ENCODE data around the gene CEBPZ. TPM values are rescaled to one million over a fixed set of nuclear protein-coding genes. Genes with fewer than 3 reads are reported as not detected.
A peak's percentile ranks its signal among the peaks of the same experiment; 100 is the strongest.
"Not testable (repeated sequence)": the region's sequence is repeated elsewhere in the genome, so short reads cannot be mapped to it uniquely, and the experiment has no call there.

Gene CEBPZ
- total RNA-seq, 2 donors from 2014 or later: 52.6 to 67.7 TPM

DNA sequence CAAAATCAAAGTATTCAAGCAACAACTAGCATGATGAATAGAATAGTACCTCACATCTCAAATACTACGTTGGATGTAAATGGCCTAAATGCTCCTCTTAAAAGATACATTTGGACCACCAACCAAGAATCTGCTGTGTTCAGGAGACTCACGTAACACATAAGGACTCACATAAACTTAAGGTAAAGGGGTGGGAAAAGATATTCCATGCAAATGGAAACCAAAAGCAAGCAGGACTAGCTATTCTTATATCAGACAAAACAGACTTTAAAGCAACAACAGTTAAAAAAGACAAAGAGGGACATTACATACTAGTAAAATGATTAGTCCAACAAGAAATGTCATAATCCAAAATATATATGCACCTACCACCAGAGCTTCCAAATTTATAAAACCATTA is 24.6 kb downstream of the CEBPZ start:
- H3K36me3 Mint-ChIP-seq (ENCODE audit: insufficient read depth in 2 of 2): peaks cover 46 to 82% of the 10 kb centered on the region in 2 donors

DNA sequence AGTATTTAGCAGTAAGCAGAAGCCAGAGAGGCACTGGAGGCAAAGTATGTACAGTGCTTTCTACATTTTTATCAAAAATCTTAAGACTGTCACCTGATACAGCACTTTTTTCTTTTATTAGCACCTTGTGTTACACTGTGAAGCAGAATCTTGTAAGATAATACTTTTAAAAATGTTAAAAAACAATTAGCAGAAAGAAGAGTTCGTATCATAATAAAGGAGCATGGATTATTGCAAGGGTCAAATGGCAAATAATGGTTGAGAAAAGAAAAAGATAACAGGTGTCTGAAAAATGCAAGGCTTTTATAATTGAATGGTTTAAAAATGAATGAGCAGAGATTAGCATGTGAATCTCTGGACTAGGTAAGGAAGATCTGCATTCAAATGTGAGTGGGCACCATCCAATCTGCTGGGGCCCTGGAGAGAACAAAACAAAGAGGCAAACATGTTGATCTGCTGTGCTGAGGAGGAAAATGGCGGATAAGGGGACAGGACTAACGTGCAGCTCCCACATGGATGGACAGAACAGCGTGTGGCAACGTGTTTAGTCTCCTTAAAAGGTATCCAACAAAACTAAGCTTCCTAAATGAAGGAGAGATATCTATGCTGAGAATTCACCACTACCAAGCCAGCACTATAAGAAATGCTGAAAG is 25.6 kb downstream of the CEBPZ start:
- ATAC-seq (replicated peaks in 1 of 2) (no peak), DNase-seq (no peak)
- no peak overlapping the region for H3K27ac Mint-ChIP-seq
- peaks cover 25% of the 10 kb centered on the region for H3K4me1 Mint-ChIP-seq (ENCODE audit: low read depth)
- H3K4me3 Mint-ChIP-seq: no peak overlapping the region
- H3K36me3 Mint-ChIP-seq (ENCODE audit: insufficient read depth in 2 of 2): peaks cover 45 to 75% of the 10 kb centered on the region in 2 donors
- no peaks in the 10 kb centered on the region for H3K27me3 Mint-ChIP-seq (ENCODE audit: low read depth)
- H3K9me3 Mint-ChIP-seq: peaks cover 10 to 22% of the 10 kb centered on the region in 2 donors

More for the DNA sequence above, 24.6 kb downstream of the CEBPZ start:
- DNase-seq; H3K4me3 Mint-ChIP-seq; H3K27me3 Mint-ChIP-seq (ENCODE audit: low read depth); ATAC-seq (replicated peaks in 1 of 2); H3K27ac Mint-ChIP-seq: not testable (repeated sequence)
- peaks cover 15% of the 10 kb centered on the region for H3K4me1 Mint-ChIP-seq (ENCODE audit: low read depth)
- H3K9me3 Mint-ChIP-seq: peaks cover 10 to 22% of the 10 kb centered on the region in 2 donors

DNA sequence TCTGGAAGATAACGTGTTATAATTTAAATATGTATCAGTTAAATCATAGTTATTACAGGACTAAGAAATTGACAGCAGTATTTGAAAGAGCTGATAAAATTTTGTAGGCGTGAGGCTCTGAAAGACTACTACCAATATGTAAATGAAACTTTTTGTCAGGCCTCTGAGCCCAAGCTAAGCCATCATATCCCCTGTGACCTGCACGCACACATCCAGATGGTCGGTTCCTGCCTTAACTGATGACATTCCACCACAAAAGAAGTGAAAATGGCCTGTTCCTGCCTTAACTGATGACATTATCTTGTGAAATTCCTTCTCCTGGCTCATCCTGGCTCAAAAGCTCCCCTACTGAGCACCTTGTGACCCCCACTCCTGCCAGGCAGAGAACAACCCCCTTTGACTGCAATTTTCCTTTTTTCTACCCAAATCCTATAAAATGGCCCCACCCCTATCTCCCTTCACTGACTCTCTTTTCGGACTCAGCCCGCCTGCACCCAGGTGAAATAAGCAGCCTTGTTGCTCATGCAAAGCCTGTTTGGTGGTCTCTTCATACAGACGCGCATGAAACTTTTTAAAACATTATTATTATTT is 26.2 kb downstream of the CEBPZ start:
- Mint-ChIP-seq H3K36me3 (ENCODE audit: insufficient read depth in 2 of 2) (peaks cover 41 to 71% of the 10 kb centered on the region in 2 donors), H3K9me3 (peaks cover 10 to 22% of the 10 kb centered on the region in 2 donors), H3K4me1 (ENCODE audit: low read depth) (peaks cover 31% of the 10 kb centered on the region)
- H3K27me3 Mint-ChIP-seq (ENCODE audit: low read depth); H3K4me3 Mint-ChIP-seq; DNase-seq; H3K27ac Mint-ChIP-seq; ATAC-seq (replicated peaks in 1 of 2): not testable (repeated sequence)

DNA sequence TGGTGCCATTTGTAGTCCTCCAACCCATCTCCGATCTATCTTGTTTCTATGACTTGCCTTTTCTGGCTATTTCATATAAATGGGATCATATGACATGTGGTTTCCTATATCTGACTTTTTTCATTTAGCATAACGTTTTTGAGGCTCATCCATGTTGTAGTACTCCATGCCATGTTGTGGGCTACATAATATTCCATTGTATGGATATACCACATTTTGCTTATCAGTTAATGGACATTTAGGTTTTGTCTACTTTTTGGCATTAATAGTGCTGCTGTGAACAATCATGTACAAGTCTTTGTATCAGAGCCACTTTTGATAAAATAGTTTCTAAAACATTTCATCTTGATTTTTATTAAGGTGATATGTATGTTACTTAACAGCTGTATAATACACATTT is 27.7 kb downstream of the CEBPZ start:
- Mint-ChIP-seq H3K27me3 (ENCODE audit: low read depth) (no peaks in the 10 kb centered on the region), H3K4me3 (no peak overlapping the region), H3K9me3 (peaks cover 10 to 15% of the 10 kb centered on the region in 2 donors), H3K4me1 (ENCODE audit: low read depth) (peaks cover 38% of the 10 kb centered on the region), H3K36me3 (ENCODE audit: insufficient read depth in 2 of 2) (peaks cover 30 to 56% of the 10 kb centered on the region in 2 donors), H3K27ac (no peak overlapping the region)
- DNase-seq (no peak), ATAC-seq (replicated peaks in 1 of 2) (no peak)

DNA sequence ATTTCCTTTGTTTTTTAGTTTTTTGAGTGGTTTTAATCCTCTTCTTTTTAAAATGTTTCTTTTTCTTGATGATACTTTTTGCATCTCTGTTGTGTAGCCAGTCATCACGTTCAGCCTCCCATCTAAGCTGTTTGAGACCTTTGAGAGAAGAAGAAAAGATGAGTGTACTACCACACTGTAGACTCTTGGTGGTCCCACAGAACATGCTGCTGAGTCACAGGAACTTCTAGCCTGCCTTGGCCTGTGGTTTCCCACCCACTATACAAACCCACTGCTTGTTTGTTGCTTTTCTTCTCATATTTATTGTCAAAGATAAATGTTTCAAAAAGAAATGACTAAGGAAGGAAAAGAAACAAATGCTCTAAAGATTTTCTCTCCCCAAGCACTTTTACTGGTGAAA is 29.6 kb downstream of the CEBPZ start:
- Mint-ChIP-seq H3K4me1 (ENCODE audit: low read depth) (peaks cover 46% of the 10 kb centered on the region), H3K9me3 (peaks cover 5 to 6% of the 10 kb centered on the region in 2 donors), H3K27me3 (ENCODE audit: low read depth) (no peaks in the 10 kb centered on the region), H3K4me3 (peak overlapping the region; percentile 3 to 16), H3K27ac (peak overlapping the region; percentile 36), H3K36me3 (ENCODE audit: insufficient read depth in 2 of 2) (peaks cover 15 to 37% of the 10 kb centered on the region in 2 donors)
- DNase-seq (peak; percentile 54 to 65), ATAC-seq (replicated peaks in 1 of 2) (peak; percentile 91 to 92)

DNA sequence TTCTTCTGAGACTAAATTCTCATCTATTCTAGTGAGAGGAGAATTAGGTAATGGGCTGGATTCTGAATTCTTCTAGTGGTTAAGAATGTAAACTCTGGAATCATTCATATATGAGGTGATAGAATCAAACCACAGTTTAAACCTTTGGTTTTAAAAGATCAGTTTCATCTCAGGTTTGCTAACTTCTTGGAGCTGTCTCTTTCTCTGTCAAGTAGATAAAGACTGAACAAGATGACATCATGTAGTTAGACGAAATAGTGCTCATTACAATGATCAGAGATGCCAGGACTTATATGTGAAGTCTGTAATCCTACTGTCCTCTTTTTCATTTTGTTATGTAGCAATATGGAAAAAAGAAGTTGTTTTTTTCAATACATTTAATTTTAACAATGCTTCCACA is 30.2 kb downstream of the CEBPZ start:
- Mint-ChIP-seq H3K36me3 (ENCODE audit: insufficient read depth in 2 of 2) (peaks cover 13 to 35% of the 10 kb centered on the region in 2 donors), H3K9me3 (peaks cover 4 to 5% of the 10 kb centered on the region in 2 donors), H3K27me3 (ENCODE audit: low read depth) (no peaks in the 10 kb centered on the region), H3K27ac (peak overlapping the region; percentile 72), H3K4me1 (ENCODE audit: low read depth) (peaks cover 49% of the 10 kb centered on the region), H3K4me3 (peak overlapping the region in 1 of 2 donors; percentile 29)
- DNase-seq: no peak
- peak; percentile 17 to 20 for ATAC-seq (replicated peaks in 1 of 2)

DNA sequence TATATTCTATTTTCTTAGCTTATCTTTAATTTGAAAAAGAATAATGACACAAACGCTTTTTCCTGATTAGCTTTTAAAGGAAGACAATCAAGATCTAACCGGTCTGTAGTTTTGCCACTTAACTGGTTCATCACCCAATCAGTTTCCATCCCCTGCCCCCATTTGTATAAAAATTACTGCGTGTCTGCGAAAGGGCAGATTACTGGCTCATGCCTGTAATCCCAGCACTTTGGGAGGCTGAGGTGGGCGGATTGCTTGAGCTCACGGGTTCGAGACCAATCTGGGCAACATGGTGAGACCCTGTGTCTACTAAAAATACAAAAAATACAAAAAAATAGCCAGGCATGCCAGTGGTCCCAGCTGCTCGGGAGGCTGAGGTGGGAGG is 32.7 kb downstream of the CEBPZ start:
- H3K27ac Mint-ChIP-seq: no peak overlapping the region
- ATAC-seq (replicated peaks in 1 of 2) (no peak), DNase-seq (no peak)
- H3K36me3 Mint-ChIP-seq (ENCODE audit: insufficient read depth in 2 of 2): peaks cover 2 to 14% of the 10 kb centered on the region in 2 donors
- H3K4me3 Mint-ChIP-seq: no peak overlapping the region
- peaks cover 0 to 2% of the 10 kb centered on the region in 2 donors for H3K9me3 Mint-ChIP-seq
- peaks cover 55% of the 10 kb centered on the region for H3K4me1 Mint-ChIP-seq (ENCODE audit: low read depth)
- no peaks in the 10 kb centered on the region for H3K27me3 Mint-ChIP-seq (ENCODE audit: low read depth)

DNA sequence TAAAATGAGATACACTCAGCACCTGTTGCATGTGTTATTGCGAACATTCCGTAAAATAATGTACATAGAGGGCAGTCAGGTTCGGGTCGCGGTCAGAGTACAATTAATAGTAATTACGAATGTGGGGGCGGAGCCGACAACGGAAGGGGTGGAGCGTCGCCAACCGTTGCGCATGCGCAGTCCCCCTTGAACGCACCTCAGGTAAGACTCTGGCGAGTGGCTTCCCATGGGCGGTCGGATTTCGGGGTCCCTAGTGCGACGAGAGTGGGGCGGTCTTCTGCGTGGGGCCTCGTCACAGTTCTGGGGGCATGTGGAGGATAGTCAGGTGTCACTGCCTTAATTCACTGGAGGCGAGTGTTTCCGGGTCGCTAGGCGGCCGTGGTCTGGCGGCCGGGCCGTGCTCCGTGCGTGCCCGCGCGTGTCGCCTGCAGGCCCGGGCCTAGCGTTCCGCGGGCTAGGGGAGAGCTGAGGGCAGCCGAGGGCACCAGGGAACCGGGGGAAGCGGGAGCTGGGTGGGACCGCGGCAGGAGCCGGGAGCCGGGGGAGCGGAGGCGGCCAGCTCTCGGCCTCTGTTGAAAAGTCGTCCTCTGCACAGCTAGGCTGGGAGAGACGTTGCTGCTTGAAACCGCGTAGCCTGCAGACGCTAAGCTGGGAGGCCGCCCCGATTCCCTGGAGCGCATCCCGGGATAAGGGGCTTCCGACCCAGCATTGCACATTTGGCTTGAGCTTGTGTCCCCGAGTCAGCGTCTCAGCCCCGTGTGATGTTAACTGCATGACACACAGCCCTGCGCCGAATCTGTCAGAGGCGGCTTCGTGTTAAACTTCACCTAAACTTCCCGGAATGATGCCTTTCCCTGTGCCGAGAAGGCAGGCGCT is 34.8 kb downstream of the CEBPZ start, which contains the start of gene CEBPZOS:
Gene CEBPZOS (plus strand): TSS at position 177 of the 876 bp plus-strand sequence. CDS start 3,209 bp downstream, outside the sequence.
- Mint-ChIP-seq H3K27me3 (ENCODE audit: low read depth) (no peaks in the 10 kb centered on the region), H3K9me3 (no peaks in the 10 kb centered on the region), H3K27ac (peak within 1 kb of the TSS; percentile 100), H3K4me1 (ENCODE audit: low read depth) (peaks cover 47% of the 10 kb centered on the region), H3K4me3 (peak within 1 kb of the TSS; percentile 95 to 97), H3K36me3 (ENCODE audit: insufficient read depth in 2 of 2) (peaks cover 0 to 3% of the 10 kb centered on the region in 2 donors)
- peak; percentile 84 to 91 for DNase-seq
- peak; percentile 82 for ATAC-seq (replicated peaks in 1 of 2)

DNA sequence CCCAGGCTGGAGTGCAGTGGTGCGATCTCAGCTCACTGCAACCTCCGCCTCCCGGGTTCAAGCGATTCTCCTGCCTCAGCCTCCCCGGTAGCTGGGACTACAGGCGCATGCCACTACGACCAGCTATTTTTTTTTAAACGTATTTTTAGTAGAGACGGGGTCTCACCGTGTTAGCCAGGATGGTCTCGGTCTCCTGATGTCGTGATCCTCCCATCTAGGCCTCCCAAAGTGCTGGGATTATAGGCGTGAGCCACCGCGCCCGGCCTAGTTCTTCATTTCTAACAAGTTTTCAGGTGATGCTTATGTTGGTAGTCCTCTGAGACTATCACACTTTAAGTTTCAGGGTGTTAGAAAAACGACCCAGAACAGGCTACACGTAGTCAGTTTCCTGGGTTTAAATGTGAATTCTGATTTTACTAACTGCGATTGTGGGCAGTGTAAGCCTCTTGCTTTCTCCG is 35.5 kb downstream of the CEBPZ start:
- DNase-seq; H3K27me3 Mint-ChIP-seq (ENCODE audit: low read depth); H3K9me3 Mint-ChIP-seq; ATAC-seq (replicated peaks in 1 of 2); H3K36me3 Mint-ChIP-seq (ENCODE audit: insufficient read depth in 2 of 2): not testable (repeated sequence)
- H3K4me3 Mint-ChIP-seq: peak overlapping the region; percentile 95 to 97
- peaks cover 41% of the 10 kb centered on the region for H3K4me1 Mint-ChIP-seq (ENCODE audit: low read depth)
- peak overlapping the region; percentile 100 for H3K27ac Mint-ChIP-seq

DNA sequence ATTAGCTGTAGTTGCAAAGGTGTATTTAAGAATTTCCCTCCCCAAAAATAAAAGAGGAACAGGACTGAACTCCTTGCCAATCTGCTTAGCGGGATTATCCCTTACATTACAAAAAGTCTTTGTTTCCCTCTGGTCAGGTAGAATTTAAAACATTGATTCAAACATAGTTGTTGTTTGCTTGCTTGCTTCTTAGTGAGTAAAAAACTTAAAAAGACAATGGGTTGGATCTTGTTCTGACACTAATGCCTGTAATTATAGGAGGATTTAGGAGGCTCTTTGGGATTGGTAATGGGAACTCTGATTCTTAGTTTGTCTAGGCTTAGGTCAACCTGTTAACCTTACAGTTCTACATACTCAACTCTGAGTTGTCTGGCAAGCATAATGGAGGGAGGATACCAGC is 38.8 kb downstream of the CEBPZ start:
- H3K36me3 Mint-ChIP-seq (ENCODE audit: insufficient read depth in 2 of 2): peaks cover 0 to 3% of the 10 kb centered on the region in 2 donors
- H3K27me3 Mint-ChIP-seq (ENCODE audit: low read depth): no peaks in the 10 kb centered on the region
- DNase-seq (no peak), ATAC-seq (replicated peaks in 1 of 2) (no peak)
- H3K9me3 Mint-ChIP-seq: no peaks in the 10 kb centered on the region
- no peak overlapping the region for H3K27ac Mint-ChIP-seq
- no peak overlapping the region for H3K4me3 Mint-ChIP-seq
- peaks cover 30% of the 10 kb centered on the region for H3K4me1 Mint-ChIP-seq (ENCODE audit: low read depth)

DNA sequence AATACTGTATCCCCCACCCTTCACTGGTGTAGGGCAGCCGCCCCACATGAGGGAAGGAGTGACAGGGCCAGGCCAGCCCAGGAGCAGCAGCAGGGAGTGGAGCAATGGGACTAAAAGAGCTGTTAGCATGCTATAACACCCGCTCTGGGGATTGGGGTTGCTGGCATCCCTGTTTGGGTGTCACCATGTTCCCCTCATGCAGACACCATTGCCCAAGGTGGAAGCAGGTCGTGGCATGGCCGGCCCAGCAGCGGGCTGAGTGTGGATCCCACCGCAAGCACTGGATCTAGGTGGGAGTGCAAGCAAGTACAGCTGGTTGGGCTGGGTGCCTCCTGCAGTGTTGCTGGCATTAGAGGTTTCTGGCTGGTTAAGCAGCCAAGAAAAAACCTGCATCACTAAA is 39.6 kb downstream of the CEBPZ start:
- H3K9me3 Mint-ChIP-seq: no peaks in the 10 kb centered on the region
- H3K27ac Mint-ChIP-seq: no peak overlapping the region
- no peak for DNase-seq

DNA sequence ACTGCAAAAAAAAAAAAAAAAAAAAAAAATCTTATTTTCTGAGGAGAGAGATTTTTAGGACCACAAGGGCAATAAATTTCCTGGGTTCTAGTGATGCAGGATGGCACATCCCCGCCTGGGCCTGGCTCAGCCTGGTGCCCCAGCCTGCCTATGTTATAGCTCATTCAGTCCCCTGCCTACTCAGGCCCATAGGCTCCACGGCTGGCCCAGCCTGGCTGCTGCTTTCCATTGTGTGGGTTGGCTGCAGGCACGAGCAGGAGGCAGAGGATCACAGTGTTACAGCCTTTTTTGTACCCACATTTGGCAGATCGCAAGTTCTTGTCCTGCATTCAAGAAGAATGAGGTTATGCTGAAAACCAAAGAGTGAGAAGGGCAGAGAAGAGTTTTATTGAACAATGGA is 40.1 kb downstream of the CEBPZ start:
- no peak overlapping the region for H3K27ac Mint-ChIP-seq
- peaks cover 9% of the 10 kb centered on the region for H3K27me3 Mint-ChIP-seq (ENCODE audit: low read depth)
- peaks cover 21% of the 10 kb centered on the region for H3K4me1 Mint-ChIP-seq (ENCODE audit: low read depth)
- no peak overlapping the region for H3K4me3 Mint-ChIP-seq
- H3K36me3 Mint-ChIP-seq (ENCODE audit: insufficient read depth in 2 of 2): peaks cover 0 to 2% of the 10 kb centered on the region in 2 donors
- DNase-seq: no peak
- H3K9me3 Mint-ChIP-seq: no peaks in the 10 kb centered on the region
- no peak for ATAC-seq (replicated peaks in 1 of 2)

More for the DNA sequence above, 39.6 kb downstream of the CEBPZ start:
- Mint-ChIP-seq H3K4me1 (ENCODE audit: low read depth) (peaks cover 24% of the 10 kb centered on the region), H3K4me3 (no peak overlapping the region), H3K36me3 (ENCODE audit: insufficient read depth in 2 of 2) (peaks cover 0 to 3% of the 10 kb centered on the region in 2 donors), H3K27me3 (ENCODE audit: low read depth) (peaks cover 4% of the 10 kb centered on the region)
- ATAC-seq (replicated peaks in 1 of 2): no peak

DNA sequence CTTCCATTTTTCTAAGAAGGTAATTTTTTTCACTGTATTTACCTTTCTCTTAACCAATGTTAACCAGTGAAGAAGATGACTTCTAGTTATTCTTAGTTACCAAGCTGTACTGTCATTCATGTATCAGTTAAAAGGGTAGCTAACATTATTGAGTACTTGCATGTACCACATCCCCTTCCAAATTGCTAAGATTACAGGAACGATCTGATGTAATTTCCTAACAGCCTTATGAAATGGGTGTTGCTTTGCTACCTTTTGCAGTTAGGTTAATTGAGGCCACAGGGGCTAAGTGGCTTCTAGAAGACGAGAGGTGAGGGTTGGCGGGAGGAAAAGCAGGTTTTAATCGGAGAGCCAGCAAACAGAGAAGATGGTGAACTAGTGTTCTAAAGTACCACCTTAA is 41.1 kb downstream of the CEBPZ start:
- Mint-ChIP-seq H3K4me3 (peak overlapping the region in 1 of 2 donors; percentile 71), H3K4me1 (ENCODE audit: low read depth) (peaks cover 15% of the 10 kb centered on the region), H3K27me3 (ENCODE audit: low read depth) (peaks cover 14% of the 10 kb centered on the region), H3K9me3 (no peaks in the 10 kb centered on the region), H3K36me3 (ENCODE audit: insufficient read depth in 2 of 2) (no peaks in the 10 kb centered on the region), H3K27ac (peak overlapping the region; percentile 85)
- peak; percentile 66 to 67 for ATAC-seq (replicated peaks in 1 of 2)
- DNase-seq: no peak

Measured in activated T-cell treated with anti-CD3 and anti-CD28 coated beads, Interleukin-2, amount 50 U/mL, for 72 hours (primary cell).